ENCODE data around the gene DENND2A. TPM values are rescaled to one million over a fixed set of nuclear protein-coding genes. Genes with fewer than 3 reads are reported as not detected.
"Not testable (repeated sequence)": the region's sequence is repeated elsewhere in the genome, so short reads cannot be mapped to it uniquely, and the experiment has no call there.

The DENND2A gene
- total RNA-seq, 6 donors from 2014 or later: 4.1 to 27.8 (median 12.1) TPM

DNA sequence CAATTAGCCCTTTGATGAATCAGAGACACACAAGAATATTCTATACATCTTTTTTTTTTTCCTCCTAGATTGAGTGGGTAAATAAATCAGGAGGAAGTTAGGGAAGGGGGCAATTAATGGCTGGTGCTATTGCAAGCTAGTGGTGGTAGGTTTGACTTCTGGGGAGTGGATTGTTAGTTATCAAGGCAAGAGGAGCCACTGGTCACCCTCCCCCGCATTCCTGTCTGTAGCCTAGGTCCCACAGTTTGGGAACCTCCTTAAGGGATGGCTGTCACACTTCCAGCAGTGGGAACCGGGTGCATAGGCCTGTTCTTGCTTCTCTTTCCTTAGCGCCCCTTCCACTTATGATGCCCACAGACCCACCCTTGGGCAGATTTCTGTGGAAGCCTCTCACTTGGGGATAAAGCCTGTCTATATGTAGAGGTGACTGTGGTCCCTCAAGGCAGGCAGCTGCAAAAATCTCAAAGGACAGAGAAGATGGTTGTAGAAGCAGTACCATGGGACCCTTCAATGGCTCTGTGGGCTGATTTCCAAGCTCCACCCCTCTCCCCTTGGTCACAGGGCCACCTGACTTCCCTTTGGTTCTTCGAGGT lies 29.8 kb upstream of the DENND2A start:
- Histone ChIP-seq H3K4me3 (no peak overlapping the region), H3K4me1 (peaks cover 20 to 32% (median 23%) of the 10 kb centered on the region in 4 donors), H3K27ac (no peak overlapping the region), H3K27me3 (no peaks in the 10 kb centered on the region), H3K36me3 (no peaks in the 10 kb centered on the region), H3K9me3 (no peaks in the 10 kb centered on the region)
- ATAC-seq (ENCODE audit: low FRiP score in 2 of 2): no peak
- no peak for DNase-seq
- 61 to 73% methylated on average over 4 of the region's 4 CpGs for WGBS, 2 donors
- TF ChIP-seq POLR2AphosphoS5 (IDR thresholded peaks at IDR 0.05) (no peak), POLR2A (IDR thresholded peaks at IDR 0.05) (no peak), EP300 (IDR thresholded peaks at IDR 0.05) (no peak)
- TF ChIP-seq, protein P1, sequence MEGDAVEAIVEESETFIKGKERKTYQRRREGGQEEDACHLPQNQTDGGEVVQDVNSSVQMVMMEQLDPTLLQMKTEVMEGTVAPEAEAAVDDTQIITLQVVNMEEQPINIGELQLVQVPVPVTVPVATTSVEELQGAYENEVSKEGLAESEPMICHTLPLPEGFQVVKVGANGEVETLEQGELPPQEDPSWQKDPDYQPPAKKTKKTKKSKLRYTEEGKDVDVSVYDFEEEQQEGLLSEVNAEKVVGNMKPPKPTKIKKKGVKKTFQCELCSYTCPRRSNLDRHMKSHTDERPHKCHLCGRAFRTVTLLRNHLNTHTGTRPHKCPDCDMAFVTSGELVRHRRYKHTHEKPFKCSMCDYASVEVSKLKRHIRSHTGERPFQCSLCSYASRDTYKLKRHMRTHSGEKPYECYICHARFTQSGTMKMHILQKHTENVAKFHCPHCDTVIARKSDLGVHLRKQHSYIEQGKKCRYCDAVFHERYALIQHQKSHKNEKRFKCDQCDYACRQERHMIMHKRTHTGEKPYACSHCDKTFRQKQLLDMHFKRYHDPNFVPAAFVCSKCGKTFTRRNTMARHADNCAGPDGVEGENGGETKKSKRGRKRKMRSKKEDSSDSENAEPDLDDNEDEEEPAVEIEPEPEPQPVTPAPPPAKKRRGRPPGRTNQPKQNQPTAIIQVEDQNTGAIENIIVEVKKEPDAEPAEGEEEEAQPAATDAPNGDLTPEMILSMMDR (IDR thresholded peaks at IDR 0.05): no peak

DNA sequence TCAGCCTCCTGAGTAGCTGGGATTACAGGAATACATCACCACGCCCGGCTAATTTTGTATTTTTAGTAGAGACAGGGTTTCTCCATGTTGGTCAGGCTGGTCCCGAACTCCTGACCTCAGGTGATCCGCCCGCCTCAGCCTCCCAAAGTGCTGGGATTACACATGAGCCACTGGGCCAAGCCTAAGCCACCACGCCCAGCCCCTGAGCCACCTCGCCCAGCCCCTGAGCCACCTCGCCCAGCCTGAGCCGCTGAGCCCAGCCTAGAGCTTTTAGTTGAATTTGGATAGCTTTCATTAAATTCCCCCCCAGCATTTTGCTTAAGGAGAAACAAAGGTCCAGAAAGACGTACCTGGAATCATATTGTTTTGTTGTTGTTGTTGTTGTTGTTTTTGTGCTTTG lies 29.2 kb upstream of the DENND2A start:
- not testable (repeated sequence) for H3K36me3 ChIP-seq; DNase-seq; ATAC-seq (ENCODE audit: low FRiP score in 2 of 2); H3K4me3 ChIP-seq; H3K27me3 ChIP-seq; H3K9me3 ChIP-seq; H3K27ac ChIP-seq
- 91 to 92% methylated on average over 10 of the region's 10 CpGs for WGBS, 2 donors
- peaks cover 15 to 26% (median 17%) of the 10 kb centered on the region in 4 donors for H3K4me1 ChIP-seq

DNA sequence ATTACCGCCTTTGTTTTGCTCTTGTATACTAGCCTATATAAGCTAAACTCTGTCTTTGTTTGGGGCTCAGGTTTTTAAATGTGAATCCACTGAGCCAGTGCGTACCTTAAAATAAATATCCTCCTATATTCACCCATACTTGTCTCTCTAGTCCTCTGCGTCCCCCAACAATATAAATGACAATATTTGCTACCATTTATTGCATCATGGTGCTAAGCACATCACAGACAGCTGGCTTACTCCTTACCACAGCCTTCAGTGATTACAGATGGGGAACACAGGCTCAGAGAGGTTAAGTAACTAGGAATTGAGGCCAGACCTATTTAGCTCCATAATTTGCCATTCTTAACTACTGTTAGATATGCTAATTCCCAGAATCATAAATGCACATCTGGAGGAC lies 28.7 kb upstream of the DENND2A start:
- Histone ChIP-seq H3K27me3 (no peaks in the 10 kb centered on the region), H3K27ac (no peak overlapping the region), H3K9me3 (no peaks in the 10 kb centered on the region), H3K4me1 (peaks cover 10 to 21% (median 13%) of the 10 kb centered on the region in 4 donors), H3K36me3 (no peaks in the 10 kb centered on the region), H3K4me3 (no peak overlapping the region)
- TF ChIP-seq POLR2A (IDR thresholded peaks at IDR 0.05) (no peak), EP300 (IDR thresholded peaks at IDR 0.05) (no peak), POLR2AphosphoS5 (IDR thresholded peaks at IDR 0.05) (no peak)
- TF ChIP-seq, protein P1 (IDR thresholded peaks at IDR 0.05): no peak
- DNase-seq: no peak
- WGBS, 2 donors: 88 to 95% methylated on average over 3 of the region's 3 CpGs
- ATAC-seq (ENCODE audit: low FRiP score in 2 of 2): no peak

DNA sequence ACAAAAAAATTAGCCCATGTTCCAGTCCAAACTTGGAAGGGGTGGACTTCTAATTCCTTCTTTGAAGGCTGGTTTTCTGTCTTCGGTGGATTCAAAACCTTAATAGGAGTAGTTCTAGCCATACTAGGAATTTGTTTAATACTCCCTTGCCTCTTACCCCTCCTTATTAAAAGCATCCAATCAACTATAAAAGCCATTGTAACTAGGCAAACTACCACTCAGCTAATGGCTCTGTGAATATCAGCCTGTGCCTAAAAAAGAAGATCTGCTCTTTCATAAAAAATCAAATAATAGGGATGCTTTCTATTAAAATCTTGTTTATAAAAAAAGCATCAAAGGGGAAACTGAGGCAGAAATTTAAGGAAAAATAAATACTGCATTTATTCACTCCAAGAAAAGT lies 28.0 kb upstream of the DENND2A start:
- WGBS, 2 donors: 62 to 76% methylated on average over 1 of the region's 1 CpG
- TF ChIP-seq POLR2AphosphoS5 (IDR thresholded peaks at IDR 0.05) (no peak), EP300 (IDR thresholded peaks at IDR 0.05) (no peak)
- TF ChIP-seq, protein P1 (IDR thresholded peaks at IDR 0.05): no peak

DNA sequence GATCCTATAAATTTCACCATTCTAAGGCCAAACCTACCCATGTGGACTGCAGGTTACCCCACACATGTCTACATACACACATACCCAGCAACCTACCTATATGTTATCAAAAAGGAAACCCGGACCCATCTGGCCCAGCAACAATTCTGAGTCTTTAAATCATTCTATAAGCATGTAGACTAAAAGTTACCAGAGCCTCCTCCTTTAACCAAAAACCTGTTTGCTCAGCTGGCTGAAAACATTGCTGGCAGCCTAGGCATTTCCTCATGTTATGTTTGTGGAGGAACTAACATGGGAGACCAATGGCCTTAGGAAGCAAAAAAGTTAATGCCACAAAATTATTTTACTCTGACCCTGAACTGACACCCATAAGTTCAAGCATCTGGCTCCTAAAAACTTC lies 26.9 kb upstream of the DENND2A start:
- H3K27ac ChIP-seq: no peak overlapping the region
- no peak for DNase-seq
- H3K4me3 ChIP-seq: no peak overlapping the region
- no peaks in the 10 kb centered on the region for H3K36me3 ChIP-seq
- no peak for ATAC-seq (ENCODE audit: low FRiP score in 2 of 2)
- no peaks in the 10 kb centered on the region for H3K9me3 ChIP-seq
- TF ChIP-seq, protein P1 (IDR thresholded peaks at IDR 0.05): no peak
- TF ChIP-seq EP300 (IDR thresholded peaks at IDR 0.05): no peak
- TF ChIP-seq POLR2AphosphoS5 (IDR thresholded peaks at IDR 0.05): no peak
- no peak for TF ChIP-seq POLR2A (IDR thresholded peaks at IDR 0.05)
- H3K27me3 ChIP-seq: no peaks in the 10 kb centered on the region
- peaks cover 2 to 8% (median 3%) of the 10 kb centered on the region in 4 donors for H3K4me1 ChIP-seq
- WGBS, 2 donors: 64 to 81% methylated on average over 1 of the region's 1 CpG

More for the DNA sequence above, 28.0 kb upstream of the DENND2A start:
- Histone ChIP-seq H3K4me1 (peaks cover 3 to 14% (median 7%) of the 10 kb centered on the region in 4 donors), H3K27ac (no peak overlapping the region), H3K36me3 (no peaks in the 10 kb centered on the region), H3K4me3 (no peak overlapping the region), H3K27me3 (no peaks in the 10 kb centered on the region), H3K9me3 (no peaks in the 10 kb centered on the region)
- ATAC-seq (ENCODE audit: low FRiP score in 2 of 2): no peak
- DNase-seq: no peak

DNA sequence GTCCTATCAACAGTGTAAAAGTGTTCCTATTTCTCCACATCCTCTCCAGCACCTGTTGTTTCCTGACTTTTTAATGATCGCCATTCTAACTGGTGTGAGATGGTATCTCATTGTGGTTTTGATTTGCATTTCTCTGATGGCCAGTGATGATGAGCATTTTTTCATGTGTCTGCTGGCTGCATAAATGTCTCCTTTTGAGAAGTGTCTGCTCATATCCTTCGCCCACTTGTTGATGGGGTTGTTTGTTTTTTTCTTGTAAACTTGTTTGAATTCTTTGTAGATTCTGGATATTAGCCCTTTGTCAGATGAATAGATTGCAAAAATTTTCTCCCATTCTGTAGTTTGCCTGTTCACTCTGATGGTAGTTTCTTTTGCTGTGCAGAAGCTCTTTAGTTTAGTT lies 22.3 kb upstream of the DENND2A start:
- not testable (repeated sequence) for H3K27me3 ChIP-seq; DNase-seq; H3K27ac ChIP-seq; H3K4me1 ChIP-seq; H3K4me3 ChIP-seq; H3K9me3 ChIP-seq; H3K36me3 ChIP-seq; ATAC-seq (ENCODE audit: low FRiP score in 2 of 2)
- 61 to 75% methylated on average over 1 to 2 of the region's 2 CpGs for WGBS, 2 donors
